Measurements from ENCODE around the gene COG5.

GRCh38 chr7:107405559-107405958 is 158.2 kb downstream of the COG5 start:
- TF ChIP-seq POLR2AphosphoS5 (IDR thresholded peaks at IDR 0.05; ENCODE audit: low read depth) (no peak), JUNB (IDR thresholded peaks at IDR 0.05; ENCODE audit: unreplicated experiment) (no peak), CTCF (conservative IDR thresholded peaks at IDR 0.05; ENCODE audit: low read depth in 2 of 2) (no peak), CREB1 (CRISPR knock-in tag; IDR thresholded peaks at IDR 0.05; ENCODE audit: low read depth) (no peak), EZH2 (IDR thresholded peaks at IDR 0.05; ENCODE audit: low read depth, unreplicated experiment) (no peak), ETS1 (IDR thresholded peaks at IDR 0.05) (no peak), REST (IDR thresholded peaks at IDR 0.05; ENCODE audit: unreplicated experiment) (no peak), ZNF331 (CRISPR knock-in tag; IDR thresholded peaks at IDR 0.05; ENCODE audit: low read depth) (no peak), EZH2phosphoT487 (IDR thresholded peaks at IDR 0.05; ENCODE audit: unreplicated experiment) (no peak), ZNF114 (CRISPR knock-in tag; IDR thresholded peaks at IDR 0.05) (no peak), STAT1 (IDR thresholded peaks at IDR 0.05; ENCODE audit: unreplicated experiment) (no peak), NANOG (IDR thresholded peaks at IDR 0.05; ENCODE audit: borderline replicate concordance) (no peak)
